BLaER1 treated with 17β-estradiol and CSF1 and Interleukin-3, amounts not matched to agents 10 nM and 100 nM (cell line): ENCODE results near the gene URB1.

ENCODE experiments used
- H3K27ac ChIP-seq, 11 experiments: shearing (Covaris generic); formaldehyde crosslinking; 2 replicates each; pipeline ENCODE4 v1.8.1; 2022
- H3K27me3 ChIP-seq, 11 experiments: shearing (Covaris generic); formaldehyde crosslinking; 2 replicates each; pipeline ENCODE4 v1.8.1; 2022
- H3K36me3 ChIP-seq, 11 experiments: shearing (Covaris generic); formaldehyde crosslinking; 2 replicates each; pipeline ENCODE4 v1.8.1; 2022
- H3K4me1 ChIP-seq, 10 experiments: shearing (Covaris generic); formaldehyde crosslinking; 2 replicates each; pipeline ENCODE4 v1.8.1; 2022
- H3K4me2 ChIP-seq, 11 experiments: shearing (Covaris generic); formaldehyde crosslinking; 2 replicates each; pipeline ENCODE4 v1.8.1; 2022
- H3K4me3 ChIP-seq, 10 experiments: shearing (Covaris generic); formaldehyde crosslinking; 2 replicates each; pipeline ENCODE4 v1.8.1; 2022
- H3K9ac ChIP-seq, 11 experiments: shearing (Covaris generic); formaldehyde crosslinking; 2 replicates each; pipeline ENCODE4 v1.8.1; 2022
- H3K9me3 ChIP-seq, 11 experiments: shearing (Covaris generic); formaldehyde crosslinking; replicated peaks in 1 of 11; 2 replicates each; pipeline ENCODE4 v1.8.1; 2022
- H4K20me1 ChIP-seq, 11 experiments: shearing (Covaris generic); formaldehyde crosslinking; 2 replicates each; pipeline ENCODE4 v1.8.1; 2022
- Cebpa-rat ChIP-seq, 11 experiments: shearing (Covaris generic); IDR thresholded peaks; 2 replicates each; pipeline ENCODE4 v1.8.1; 2022

Gene URB1

DNA sequence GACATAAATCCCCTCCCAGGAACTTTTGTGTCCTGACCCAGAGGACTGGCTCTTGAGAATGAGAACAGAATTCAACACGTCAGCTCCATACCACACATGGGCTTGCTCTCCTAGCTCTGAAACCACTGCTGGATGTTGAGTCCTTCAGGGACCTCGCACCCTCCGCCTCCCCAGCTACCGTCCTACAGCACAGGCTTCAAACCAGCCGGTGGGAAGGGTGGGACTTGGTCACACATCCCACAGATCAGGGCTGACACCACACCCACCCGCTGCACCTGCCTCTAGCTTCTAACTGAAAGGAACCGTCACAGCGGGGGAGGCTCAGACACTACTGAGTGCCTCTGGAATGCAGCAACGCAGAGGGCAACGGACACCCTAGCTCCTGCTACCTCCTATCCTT lies 70.1 kb downstream of the URB1 start:
- Histone ChIP-seq H3K9me3 (no peaks in the 10 kb centered on the region), H3K27ac (no peak overlapping the region), H3K4me3 (no peak overlapping the region), H3K4me1 (no peaks in the 10 kb centered on the region), H4K20me1 (peaks cover 0 to 45% (median 8%) of the 10 kb centered on the region in 11 experiments; a peak in 11 of 22 replicates), H3K4me2 (no peak overlapping the region), H3K36me3 (peaks cover 98 to 100% (median 100%) of the 10 kb centered on the region in 11 experiments), H3K27me3 (no peaks in the 10 kb centered on the region), H3K9ac (no peak overlapping the region)
- no peak for TF ChIP-seq Cebpa-rat (IDR thresholded peaks at IDR 0.05)

DNA sequence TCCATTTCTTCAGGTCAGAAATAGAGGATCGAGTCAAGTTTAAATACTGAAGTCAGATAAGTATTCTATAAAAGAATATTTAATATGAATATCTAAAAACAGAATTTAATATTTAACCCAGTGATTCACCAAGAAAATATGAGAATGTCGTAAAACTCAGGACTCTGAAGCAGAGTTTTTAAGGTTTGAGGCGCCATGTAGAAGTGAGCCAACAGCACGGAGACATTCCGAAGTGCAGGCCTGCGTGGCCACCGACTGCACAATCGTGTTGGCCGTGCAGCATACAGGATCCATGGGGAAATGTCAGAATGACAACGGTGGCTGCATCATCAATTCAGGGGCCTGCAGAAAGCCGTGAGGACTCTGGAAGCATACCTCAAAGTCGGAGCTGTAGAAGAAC lies 70.7 kb downstream of the URB1 start:
- Histone ChIP-seq H3K9ac (no peak overlapping the region), H3K4me3 (no peak overlapping the region), H3K9me3 (no peaks in the 10 kb centered on the region), H3K4me2 (no peak overlapping the region), H4K20me1 (peaks cover 0 to 51% (median 9%) of the 10 kb centered on the region in 11 experiments; a peak in 11 of 22 replicates), H3K4me1 (no peaks in the 10 kb centered on the region), H3K36me3 (peaks cover 99 to 100% (median 100%) of the 10 kb centered on the region in 11 experiments), H3K27ac (no peak overlapping the region), H3K27me3 (no peaks in the 10 kb centered on the region)
- TF ChIP-seq Cebpa-rat (IDR thresholded peaks at IDR 0.05), result no peak

DNA sequence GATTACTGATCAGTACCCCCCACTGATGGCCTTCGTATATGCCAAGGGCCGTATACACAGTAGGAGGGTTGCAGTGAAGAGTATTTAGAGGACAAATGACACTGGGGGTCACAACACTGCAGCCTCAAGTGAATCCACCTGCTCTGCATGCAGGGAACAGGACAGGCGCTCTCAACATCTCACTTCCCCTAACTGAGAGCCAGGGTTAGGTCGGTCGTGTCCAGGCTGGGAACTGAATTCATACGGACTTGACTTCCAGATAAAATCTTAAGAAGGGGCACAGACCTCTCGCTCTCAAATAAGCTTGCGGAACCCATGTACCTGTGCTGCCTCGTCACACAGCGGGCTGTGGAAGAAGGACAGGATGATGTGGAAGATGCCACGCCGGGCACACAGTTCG lies 71.3 kb downstream of the URB1 start:
- H3K4me1 ChIP-seq, result no peaks in the 10 kb centered on the region
- H3K9ac ChIP-seq, result no peak overlapping the region
- H3K36me3 ChIP-seq, result peaks cover 100% of the 10 kb centered on the region in 11 experiments
- no peak overlapping the region for H3K27ac ChIP-seq
- no peaks in the 10 kb centered on the region for H3K9me3 ChIP-seq
- no peak for TF ChIP-seq Cebpa-rat (IDR thresholded peaks at IDR 0.05)
- no peak overlapping the region for H3K4me3 ChIP-seq
- H4K20me1 ChIP-seq, result peaks cover 0 to 56% (median 15%) of the 10 kb centered on the region in 11 experiments; a peak in 12 of 22 replicates
- H3K27me3 ChIP-seq, result no peaks in the 10 kb centered on the region
- H3K4me2 ChIP-seq, result no peak overlapping the region

DNA sequence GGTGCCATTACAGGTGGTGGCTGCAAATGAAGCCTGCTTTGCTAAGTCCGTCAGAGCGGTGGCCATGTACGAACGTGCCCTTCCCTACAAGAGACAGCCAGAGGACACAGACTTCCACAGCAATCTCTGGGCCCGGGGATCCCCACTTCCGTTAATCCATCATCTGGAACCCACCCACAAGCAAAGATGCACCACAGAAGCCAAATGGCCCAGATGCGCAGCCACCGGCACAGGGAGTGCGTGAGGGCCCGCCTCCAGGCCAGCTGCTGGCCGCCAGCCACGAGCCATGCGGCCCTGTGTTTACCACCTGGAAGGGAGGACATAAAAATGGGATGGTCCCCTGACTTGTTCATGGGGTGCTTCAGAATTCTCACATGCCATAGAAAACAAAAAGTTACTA lies 72.1 kb downstream of the URB1 start:
- no peak overlapping the region; a peak in 1 of 22 replicates for H3K9ac ChIP-seq
- peaks cover 0 to 56% (median 22%) of the 10 kb centered on the region in 11 experiments; a peak in 12 of 22 replicates for H4K20me1 ChIP-seq
- no peak overlapping the region for H3K4me3 ChIP-seq
- H3K27me3 ChIP-seq, result no peaks in the 10 kb centered on the region
- H3K27ac ChIP-seq, result no peak overlapping the region
- H3K4me2 ChIP-seq, result no peak overlapping the region
- H3K36me3 ChIP-seq, result peaks cover 100% of the 10 kb centered on the region in 11 experiments
- H3K4me1 ChIP-seq, result no peaks in the 10 kb centered on the region
- no peak for TF ChIP-seq Cebpa-rat (IDR thresholded peaks at IDR 0.05)
- no peaks in the 10 kb centered on the region for H3K9me3 ChIP-seq

DNA sequence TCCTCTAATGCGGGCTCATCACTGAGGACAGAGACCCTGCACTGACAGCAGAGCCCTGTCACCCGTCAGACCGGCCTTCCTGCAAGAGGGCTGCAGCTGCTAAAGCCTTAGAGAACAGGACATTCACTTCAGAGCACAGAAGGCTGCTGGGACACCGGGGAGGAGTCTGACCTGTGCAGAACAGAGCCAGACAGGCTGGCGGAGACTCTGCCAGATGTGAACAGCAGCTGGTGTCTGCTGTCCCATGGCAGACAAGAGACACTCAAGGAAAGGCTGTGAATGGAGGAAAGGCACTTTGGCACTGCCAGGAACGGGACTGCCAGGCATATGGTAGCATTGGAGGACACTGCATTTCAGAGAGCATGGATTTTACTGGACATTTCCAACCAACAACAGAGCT lies 72.8 kb downstream of the URB1 start:
- peaks cover 0 to 59% (median 28%) of the 10 kb centered on the region in 11 experiments; a peak in 13 of 22 replicates for H4K20me1 ChIP-seq
- no peak overlapping the region for H3K27ac ChIP-seq
- TF ChIP-seq Cebpa-rat (IDR thresholded peaks at IDR 0.05), result no peak
- H3K27me3 ChIP-seq, result no peaks in the 10 kb centered on the region
- no peak overlapping the region for H3K4me3 ChIP-seq
- H3K4me1 ChIP-seq, result peaks cover 0 to 1% (median 0%) of the 10 kb centered on the region in 10 experiments; a peak in 1 of 20 replicates
- H3K36me3 ChIP-seq, result peaks cover 98 to 100% (median 100%) of the 10 kb centered on the region in 11 experiments
- H3K9ac ChIP-seq, result no peak overlapping the region
- no peak overlapping the region for H3K4me2 ChIP-seq
- no peaks in the 10 kb centered on the region for H3K9me3 ChIP-seq

DNA sequence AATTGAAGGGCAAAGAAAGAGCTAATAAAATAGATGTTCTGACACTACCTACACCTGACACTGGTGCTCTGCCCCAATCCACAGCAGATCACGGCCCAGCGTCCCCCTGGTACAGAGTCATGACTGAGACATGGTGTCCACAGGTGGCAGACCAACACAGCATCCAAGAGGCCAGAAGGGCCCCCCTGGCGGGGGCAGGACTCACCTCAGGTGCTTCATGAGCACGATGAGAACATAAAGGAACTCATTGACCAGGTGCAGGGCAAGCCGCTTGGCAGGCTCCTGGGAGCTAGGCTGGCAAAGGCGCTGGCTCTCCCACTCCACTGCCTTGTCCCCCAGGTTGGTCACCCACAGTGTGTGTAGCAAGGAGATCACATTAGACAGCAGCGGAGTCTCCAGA lies 73.8 kb downstream of the URB1 start:
- peaks cover 0 to 11% (median 0%) of the 10 kb centered on the region in 10 experiments; a peak in 7 of 20 replicates for H3K4me1 ChIP-seq
- TF ChIP-seq Cebpa-rat (IDR thresholded peaks at IDR 0.05), result no peak
- no peak overlapping the region for H3K9ac ChIP-seq
- peaks cover 0 to 68% (median 28%) of the 10 kb centered on the region in 11 experiments; a peak in 13 of 22 replicates for H4K20me1 ChIP-seq
- no peak overlapping the region for H3K4me2 ChIP-seq
- H3K4me3 ChIP-seq, result no peak overlapping the region
- peaks cover 98 to 100% (median 100%) of the 10 kb centered on the region in 11 experiments for H3K36me3 ChIP-seq
- H3K27ac ChIP-seq, result no peak overlapping the region
- no peaks in the 10 kb centered on the region for H3K27me3 ChIP-seq
- H3K9me3 ChIP-seq, result no peaks in the 10 kb centered on the region

DNA sequence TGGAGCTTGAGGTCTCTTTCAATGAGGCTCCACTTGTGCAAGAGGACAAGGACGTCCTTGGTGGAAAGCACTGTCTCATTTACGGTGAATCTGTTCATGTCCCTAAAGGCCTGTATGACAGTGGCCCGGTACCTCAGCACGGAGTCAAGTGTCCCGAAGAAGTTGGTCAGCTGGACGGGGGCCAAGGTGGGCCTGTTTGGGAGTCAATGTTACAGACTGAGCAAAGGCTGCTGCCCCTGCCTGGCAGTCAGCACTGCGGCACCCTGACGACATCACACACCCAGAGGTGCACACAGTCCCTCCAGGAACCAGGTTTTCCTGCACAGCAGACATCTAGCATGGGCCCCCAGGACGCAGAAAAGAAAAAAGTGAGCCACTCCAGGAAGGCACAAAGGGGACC lies 75.1 kb downstream of the URB1 start:
- Histone ChIP-seq H3K4me1 (peaks cover 0 to 11% (median 0%) of the 10 kb centered on the region in 10 experiments; a peak in 7 of 20 replicates), H3K27ac (no peak overlapping the region), H3K9me3 (no peaks in the 10 kb centered on the region), H3K9ac (no peak overlapping the region), H3K27me3 (no peaks in the 10 kb centered on the region), H3K36me3 (peaks cover 95 to 100% (median 100%) of the 10 kb centered on the region in 11 experiments), H3K4me3 (no peak overlapping the region), H4K20me1 (peaks cover 0 to 73% (median 31%) of the 10 kb centered on the region in 11 experiments; a peak in 14 of 22 replicates), H3K4me2 (no peak overlapping the region)
- TF ChIP-seq Cebpa-rat (IDR thresholded peaks at IDR 0.05), result no peak

DNA sequence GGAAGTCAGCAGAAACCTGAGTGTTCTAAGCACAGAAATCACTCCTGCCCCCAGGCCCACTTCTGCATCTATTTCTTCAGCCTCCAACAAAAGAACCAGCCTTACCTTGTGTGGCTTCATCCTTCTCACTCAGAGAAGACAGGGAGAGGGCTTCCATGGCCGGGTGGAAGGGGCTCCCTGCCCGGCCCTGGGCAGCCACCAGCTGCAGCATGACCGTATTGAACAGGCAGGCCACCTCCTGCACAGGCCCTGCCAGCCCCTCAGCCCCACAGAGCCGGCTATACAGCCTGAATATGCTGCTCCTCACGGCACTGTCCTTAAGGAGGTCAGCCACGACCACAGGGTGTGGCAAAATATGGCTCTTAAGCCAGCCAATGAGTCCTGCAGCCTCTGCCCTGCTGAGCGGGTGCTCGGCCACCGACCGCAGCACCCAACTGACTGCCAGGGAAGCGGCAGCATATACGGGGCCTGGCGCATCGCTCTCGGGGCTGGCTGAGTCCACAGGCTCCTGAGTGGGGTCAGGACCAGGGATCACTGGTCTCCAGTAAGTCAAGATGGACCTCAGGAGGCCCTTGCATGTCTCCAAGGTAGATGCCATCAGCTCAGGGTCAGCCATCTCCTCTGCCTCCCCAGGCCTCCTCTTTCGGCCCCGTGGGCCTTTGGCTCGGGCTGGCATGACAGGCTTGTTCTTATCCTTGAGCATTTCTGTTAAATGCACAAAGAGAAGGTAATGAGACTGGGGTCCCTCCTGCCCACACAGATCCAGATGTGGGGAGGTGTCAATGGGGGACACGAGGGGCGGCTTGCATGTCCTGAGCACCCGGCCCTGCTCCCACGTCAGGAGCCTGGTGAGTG lies 76.2 kb downstream of the URB1 start:
- peaks cover 0 to 82% (median 37%) of the 10 kb centered on the region in 11 experiments; a peak in 14 of 22 replicates for H4K20me1 ChIP-seq
- no peaks in the 10 kb centered on the region for H3K9me3 ChIP-seq
- peaks cover 95 to 100% (median 100%) of the 10 kb centered on the region in 11 experiments for H3K36me3 ChIP-seq
- no peak overlapping the region for H3K4me3 ChIP-seq
- H3K4me2 ChIP-seq, result no peak overlapping the region
- H3K27ac ChIP-seq, result no peak overlapping the region
- H3K4me1 ChIP-seq, result peaks cover 0 to 16% (median 2%) of the 10 kb centered on the region in 10 experiments; a peak in 10 of 20 replicates
- no peak for TF ChIP-seq Cebpa-rat (IDR thresholded peaks at IDR 0.05)
- no peak overlapping the region for H3K9ac ChIP-seq
- H3K27me3 ChIP-seq, result no peaks in the 10 kb centered on the region

DNA sequence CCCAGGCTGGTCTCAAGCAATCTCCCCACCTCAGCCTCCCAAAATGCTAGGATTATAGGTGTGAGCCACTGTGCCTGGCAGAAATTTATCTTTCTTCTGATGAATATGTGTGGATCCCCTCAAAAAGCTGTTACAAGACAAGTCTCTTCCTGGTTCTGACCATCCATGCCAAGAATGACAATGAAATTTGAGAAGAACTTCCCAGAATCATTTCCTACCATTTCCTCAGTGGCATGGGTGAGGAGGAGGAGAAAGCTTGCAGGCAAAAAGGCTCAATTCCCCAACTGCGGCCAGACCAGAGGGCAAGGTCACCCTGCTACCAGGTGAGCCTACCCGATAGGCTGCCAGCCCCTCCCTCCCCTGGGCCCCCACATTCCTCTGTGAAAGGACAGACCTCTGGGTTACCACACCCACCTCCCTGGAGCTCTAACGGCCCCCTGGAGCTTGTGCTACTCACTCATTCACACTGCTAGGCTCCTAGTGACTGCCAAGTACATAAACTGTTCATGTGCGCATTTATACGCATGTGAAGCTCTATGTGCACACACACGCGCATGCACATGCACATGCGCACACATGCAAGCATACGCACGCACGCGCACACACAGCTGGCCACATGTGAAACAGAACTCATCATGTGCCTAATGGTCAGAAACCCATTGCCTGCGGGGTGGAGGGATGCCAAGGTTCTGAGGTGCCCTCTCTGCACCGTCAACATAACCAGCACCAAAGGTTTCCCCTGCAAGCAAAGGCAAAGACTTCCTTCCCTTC lies 77.1 kb downstream of the URB1 start:
- peaks cover 0 to 23% (median 3%) of the 10 kb centered on the region in 10 experiments; a peak in 10 of 20 replicates for H3K4me1 ChIP-seq
- no peaks in the 10 kb centered on the region for H3K9me3 ChIP-seq
- peaks cover 89 to 100% (median 99%) of the 10 kb centered on the region in 11 experiments for H3K36me3 ChIP-seq
- peaks cover 0 to 79% (median 37%) of the 10 kb centered on the region in 11 experiments; a peak in 14 of 22 replicates for H4K20me1 ChIP-seq
- H3K4me2 ChIP-seq, result no peak overlapping the region
- no peak overlapping the region for H3K27ac ChIP-seq
- H3K27me3 ChIP-seq, result no peaks in the 10 kb centered on the region
- TF ChIP-seq Cebpa-rat (IDR thresholded peaks at IDR 0.05), result no peak
- no peak overlapping the region for H3K9ac ChIP-seq
- H3K4me3 ChIP-seq, result no peak overlapping the region
